Neural progenitor cell (in vitro differentiated cells): ENCODE data around the gene PTGIR. TPM values are rescaled to one million over a fixed set of nuclear protein-coding genes. Genes with fewer than 3 reads are reported as not detected.

ENCODE experiments used
- DNase-seq: peaks from one replicate; pipeline ENCODE4 v3.0.0-alpha.2; 2016; ENCODE audit warnings: low spot score
- H2AFZ ChIP-seq: fragments of 200-600 bp; sonication (generic); replicated peaks from 2 replicates; pipeline ENCODE4 v1.6.1; 2016; ENCODE audit warnings: antibody characterized with exemption
- H3F3A ChIP-seq: fragments of 200-600 bp; sonication (generic); 2 replicates; pipeline ENCODE4 v1.6.1; 2016; ENCODE audit warnings: antibody characterized with exemption, low read depth
- H3K27ac ChIP-seq: fragments of 200-600 bp; sonication (generic); 2 replicates; pipeline ENCODE4 v1.5.1; 2016; ENCODE audit warnings: mild to moderate bottlenecking
- H3K27me3 ChIP-seq: fragments of 200-600 bp; sonication (generic); 2 replicates; pipeline ENCODE4 v1.6.1; 2016; ENCODE audit warnings: mild to moderate bottlenecking, moderate library complexity
- H3K36me3 ChIP-seq: fragments of 200-600 bp; sonication (generic); 2 replicates; pipeline ENCODE4 v1.5.1; 2016
- H3K4me1 ChIP-seq: fragments of 200-600 bp; sonication (generic); 2 replicates; pipeline ENCODE4 v1.6.1; 2016; ENCODE audit warnings: mixed run types
- H3K4me2 ChIP-seq: fragments of 200-600 bp; sonication (generic); 2 replicates; pipeline ENCODE4 v1.6.1; 2016
- H3K4me3 ChIP-seq: fragments of 200-600 bp; sonication (generic); 2 replicates; pipeline ENCODE4 v1.5.1; 2016
- H3K79me2 ChIP-seq: fragments of 200-600 bp; sonication (generic); 2 replicates; pipeline ENCODE4 v1.6.1; 2016; ENCODE audit warnings: low read depth
- H3K9ac ChIP-seq: fragments of 200-600 bp; sonication (generic); 2 replicates; pipeline ENCODE4 v1.6.1; 2016
- H3K9me3 ChIP-seq: fragments of 200-600 bp; sonication (generic); 2 replicates; pipeline ENCODE4 v1.5.1; 2016; ENCODE audit warnings: low read depth
- H4K20me1 ChIP-seq: fragments of 200-600 bp; sonication (generic); 2 replicates; pipeline ENCODE4 v1.6.1; 2016; ENCODE audit warnings: low read depth
- H3K27ac Mint-ChIP-seq: 3 replicates; pipeline ENCODE4 v1.8.0; 2021; ENCODE audit warnings: mixed read lengths
- H3K27me3 Mint-ChIP-seq: 2 replicates; pipeline ENCODE4 v1.8.0; 2022; ENCODE audit warnings: low read depth, mild to moderate bottlenecking, inconsistent platforms, moderate library complexity, mixed read lengths; ENCODE audit not compliant: insufficient read depth
- H3K36me3 Mint-ChIP-seq: 3 replicates; pipeline ENCODE4 v1.8.0; 2021; ENCODE audit warnings: mixed read lengths
- H3K4me1 Mint-ChIP-seq: 3 replicates; pipeline ENCODE4 v1.8.0; 2021; ENCODE audit warnings: mixed read lengths
- H3K4me3 Mint-ChIP-seq: 3 replicates; pipeline ENCODE4 v1.8.0; 2021; ENCODE audit warnings: mild to moderate bottlenecking, moderate library complexity, mixed read lengths
- H3K9me3 Mint-ChIP-seq: 3 replicates; pipeline ENCODE4 v1.8.0; 2020; ENCODE audit warnings: mixed read lengths
- EZH2 ChIP-seq: fragments of 200-600 bp; sonication (generic); IDR thresholded peaks from 2 replicates; pipeline ENCODE4 v1.6.1; 2017; ENCODE audit warnings: antibody characterized with exemption, mild to moderate bottlenecking, moderate library complexity
- EZH2phosphoT487 ChIP-seq: fragments of 200-600 bp; sonication (generic); IDR thresholded peaks from 2 replicates; pipeline ENCODE4 v1.6.1; 2017; ENCODE audit warnings: antibody characterized with exemption
- total RNA-seq: library from RNA; depleted of rRNA; stranded (reverse); fragments of >200 nt; gene quantifications from 2 replicates; pipeline ENCODE4 v1.2.3, GENCODE V29; 2015; ENCODE audit warnings: low replicate concordance
- TF ChIP-seq, protein P1 (sequence below): fragments of 200-600 bp; sonication (generic); IDR thresholded peaks from 2 replicates; pipeline ENCODE4 v1.5.1; 2017; ENCODE audit warnings: antibody characterized with exemption, mild to moderate bottlenecking

Gene PTGIR
- total RNA-seq, 1 donor from 2014 or later: not detected

DNA sequence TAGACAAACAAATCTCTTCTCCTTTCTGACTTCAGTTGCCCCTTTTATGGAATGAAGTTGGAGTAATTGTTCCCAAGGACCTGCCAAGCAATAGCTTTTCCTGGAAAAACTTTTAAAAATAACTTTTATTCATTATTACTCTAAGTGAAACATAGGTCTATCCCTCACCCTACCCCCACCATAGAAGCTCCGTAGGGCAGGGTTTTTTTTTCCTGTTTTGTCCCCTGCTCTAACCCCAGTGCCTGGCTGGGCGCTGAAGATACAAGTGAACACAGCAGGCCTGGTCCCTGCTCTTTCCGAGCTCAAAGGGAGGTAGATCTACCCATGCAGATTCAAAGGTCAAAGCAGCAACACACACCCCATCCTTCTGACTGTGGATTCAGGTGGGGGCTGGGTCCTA is 19.8 kb upstream of the PTGIR start:
- H3K27me3 ChIP-seq: peaks cover 98% of the 10 kb centered on the region
- H3K4me2 ChIP-seq: no peak overlapping the region
- no peak overlapping the region for H3K4me3 Mint-ChIP-seq
- H3K4me3 ChIP-seq: no peak overlapping the region
- no peaks in the 10 kb centered on the region for H3K4me1 ChIP-seq
- H3K9me3 Mint-ChIP-seq: peaks cover 18% of the 10 kb centered on the region
- DNase-seq: no peak
- no peak overlapping the region for H3K27ac Mint-ChIP-seq
- H3K9me3 ChIP-seq: no peaks in the 10 kb centered on the region
- H3K9ac ChIP-seq: no peak overlapping the region
- H2AFZ ChIP-seq: no peak overlapping the region
- peaks cover 38% of the 10 kb centered on the region for H3K27me3 Mint-ChIP-seq
- H3K36me3 Mint-ChIP-seq: peaks cover 10% of the 10 kb centered on the region
- H3K79me2 ChIP-seq: no peaks in the 10 kb centered on the region
- peaks cover 4% of the 10 kb centered on the region for H3F3A ChIP-seq
- H3K27ac ChIP-seq: no peak overlapping the region
- H3K4me1 Mint-ChIP-seq: peaks cover 11% of the 10 kb centered on the region
- TF ChIP-seq EZH2phosphoT487 (no peak), EZH2 (no peak)
- TF ChIP-seq, protein P1, sequence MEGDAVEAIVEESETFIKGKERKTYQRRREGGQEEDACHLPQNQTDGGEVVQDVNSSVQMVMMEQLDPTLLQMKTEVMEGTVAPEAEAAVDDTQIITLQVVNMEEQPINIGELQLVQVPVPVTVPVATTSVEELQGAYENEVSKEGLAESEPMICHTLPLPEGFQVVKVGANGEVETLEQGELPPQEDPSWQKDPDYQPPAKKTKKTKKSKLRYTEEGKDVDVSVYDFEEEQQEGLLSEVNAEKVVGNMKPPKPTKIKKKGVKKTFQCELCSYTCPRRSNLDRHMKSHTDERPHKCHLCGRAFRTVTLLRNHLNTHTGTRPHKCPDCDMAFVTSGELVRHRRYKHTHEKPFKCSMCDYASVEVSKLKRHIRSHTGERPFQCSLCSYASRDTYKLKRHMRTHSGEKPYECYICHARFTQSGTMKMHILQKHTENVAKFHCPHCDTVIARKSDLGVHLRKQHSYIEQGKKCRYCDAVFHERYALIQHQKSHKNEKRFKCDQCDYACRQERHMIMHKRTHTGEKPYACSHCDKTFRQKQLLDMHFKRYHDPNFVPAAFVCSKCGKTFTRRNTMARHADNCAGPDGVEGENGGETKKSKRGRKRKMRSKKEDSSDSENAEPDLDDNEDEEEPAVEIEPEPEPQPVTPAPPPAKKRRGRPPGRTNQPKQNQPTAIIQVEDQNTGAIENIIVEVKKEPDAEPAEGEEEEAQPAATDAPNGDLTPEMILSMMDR: no peak
- no peaks in the 10 kb centered on the region for H3K36me3 ChIP-seq
- H4K20me1 ChIP-seq: no peaks in the 10 kb centered on the region

DNA sequence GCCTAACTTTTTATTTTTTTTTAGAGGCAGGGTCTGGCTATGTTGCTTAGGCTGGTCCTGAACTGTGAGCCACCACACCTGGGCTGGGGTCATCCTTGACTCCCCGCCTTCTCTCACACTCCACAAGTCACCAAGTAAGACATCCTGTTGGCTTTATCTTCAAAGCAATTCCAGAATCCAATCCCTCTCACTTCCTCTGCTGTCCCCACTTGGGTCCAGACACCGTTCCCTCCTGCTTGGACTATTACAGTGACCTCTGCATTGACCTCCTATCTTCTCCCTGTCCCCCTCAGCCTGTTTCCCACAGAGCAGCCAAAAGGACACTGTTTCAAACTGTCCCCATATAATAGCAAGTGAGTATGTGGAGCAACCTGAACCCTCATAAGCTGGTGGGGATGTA is 15.8 kb upstream of the PTGIR start:
- no peak overlapping the region for H3K4me2 ChIP-seq
- H3K4me1 ChIP-seq: peaks cover 8% of the 10 kb centered on the region
- no peak overlapping the region for H3K27ac ChIP-seq
- no peaks in the 10 kb centered on the region for H3K9me3 ChIP-seq
- no peaks in the 10 kb centered on the region for H4K20me1 ChIP-seq
- H3K9me3 Mint-ChIP-seq: peaks cover 3% of the 10 kb centered on the region
- no peaks in the 10 kb centered on the region for H3K79me2 ChIP-seq
- no peak overlapping the region for H3K4me3 Mint-ChIP-seq
- no peak for DNase-seq
- no peak overlapping the region for H3K9ac ChIP-seq
- peaks cover 8% of the 10 kb centered on the region for H3K4me1 Mint-ChIP-seq
- H3K4me3 ChIP-seq: no peak overlapping the region
- TF ChIP-seq EZH2: no peak
- TF ChIP-seq, protein P1: no peak
- no peak for TF ChIP-seq EZH2phosphoT487
- H3K27me3 Mint-ChIP-seq: peaks cover 23% of the 10 kb centered on the region
- H3K36me3 Mint-ChIP-seq: no peaks in the 10 kb centered on the region
- peaks cover 91% of the 10 kb centered on the region for H3K27me3 ChIP-seq
- no peaks in the 10 kb centered on the region for H3K36me3 ChIP-seq
- H3F3A ChIP-seq: peaks cover 20% of the 10 kb centered on the region
- no peak overlapping the region for H2AFZ ChIP-seq
- H3K27ac Mint-ChIP-seq: no peak overlapping the region

DNA sequence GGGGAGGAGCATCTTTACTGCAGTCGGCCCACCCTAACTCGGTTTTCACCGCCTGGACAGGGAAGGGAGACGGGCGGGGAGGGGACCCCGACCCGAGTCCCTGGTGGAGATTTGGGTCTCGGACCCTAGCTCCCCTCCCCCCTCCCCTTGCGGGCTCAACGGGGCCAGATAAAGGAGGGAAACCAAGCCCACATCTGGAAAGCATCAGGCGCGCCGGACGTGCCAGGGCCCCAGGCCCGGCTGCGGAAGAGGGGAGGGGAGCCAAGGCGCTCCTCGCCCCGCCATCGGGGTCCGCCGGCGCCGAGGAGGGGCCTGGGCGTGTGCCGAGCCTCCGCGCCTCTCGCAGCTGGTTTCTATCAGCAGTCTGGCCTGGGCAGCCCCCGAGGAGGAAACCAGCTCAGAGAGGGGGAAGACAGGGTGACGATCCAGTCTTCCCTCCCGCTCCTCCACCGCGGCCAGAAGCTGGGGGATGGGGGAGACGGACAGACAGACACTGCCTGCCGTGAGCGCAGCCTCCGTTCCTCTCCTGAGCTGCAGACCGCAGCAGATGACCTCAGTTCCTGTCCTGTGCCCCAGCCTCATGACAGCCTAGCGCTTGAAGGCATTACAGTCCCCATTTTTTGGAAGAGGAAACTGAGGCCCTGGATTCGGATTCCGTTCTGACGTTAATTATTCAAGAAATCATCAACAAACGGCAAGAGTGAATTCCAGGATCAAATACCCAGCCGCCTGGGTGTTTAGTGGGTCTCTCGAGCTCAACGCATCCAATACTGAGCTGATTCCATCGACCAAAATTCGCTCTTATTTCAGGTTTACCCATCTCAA is 14.7 kb upstream of the PTGIR start:
- TF ChIP-seq, protein P1: no peak
- Histone ChIP-seq H4K20me1 (no peaks in the 10 kb centered on the region), H3K79me2 (no peaks in the 10 kb centered on the region), H3K27ac (no peak overlapping the region), H3K4me1 (peaks cover 11% of the 10 kb centered on the region), H3K9me3 (no peaks in the 10 kb centered on the region), H3K27me3 (peaks cover 89% of the 10 kb centered on the region), H3K4me2 (peak overlapping the region; percentile 82), H3K4me3 (peak overlapping the region; percentile 55), H3K9ac (no peak overlapping the region), H3K36me3 (no peaks in the 10 kb centered on the region), H3F3A (peaks cover 20% of the 10 kb centered on the region), H2AFZ (peak overlapping the region; percentile 71)
- H3K36me3 Mint-ChIP-seq: no peaks in the 10 kb centered on the region
- peaks cover 9% of the 10 kb centered on the region for H3K4me1 Mint-ChIP-seq
- peak; percentile 86 for DNase-seq
- H3K27me3 Mint-ChIP-seq: peaks cover 27% of the 10 kb centered on the region
- H3K9me3 Mint-ChIP-seq: peaks cover 3% of the 10 kb centered on the region
- H3K4me3 Mint-ChIP-seq: no peak overlapping the region
- no peak overlapping the region for H3K27ac Mint-ChIP-seq
